Urinary bladder (tissue), 2 donors: ENCODE results near the gene GALNT15. TPM values are rescaled to one million over a fixed set of nuclear protein-coding genes. Genes with fewer than 3 reads are reported as not detected.

Source experiments
- polyA plus RNA-seq: library from polyadenylated mRNA; stranded (reverse); fragments of 200-250 nt; gene quantifications from one replicate; pipeline ENCODE4 v1.2.3, GENCODE V29; 2013
- total RNA-seq: library from RNA; depleted of rRNA; stranded (reverse); fragments of >200 nt; gene quantifications from one replicate; pipeline ENCODE4 v1.2.3, GENCODE V29; 2014
- donor health status: healthy.

The GALNT15 gene
- total and polyA plus RNA-seq, 2 donors, result 6.0 to 121 TPM

Other genes starting within 250 kb of the GALNT15 start
- 20.9 TPM for gene DPH3, start 90.3 kb downstream of the GALNT15 start, total RNA-seq
- gene DPH3, start 90.3 kb downstream of the GALNT15 start, polyA plus RNA-seq, result 20.0 TPM
- gene OXNAD1, start 90.5 kb downstream of the GALNT15 start, total RNA-seq, result 31.6 TPM
- gene OXNAD1, start 90.5 kb downstream of the GALNT15 start, polyA plus RNA-seq, result 6.1 TPM